HCEC 1CT (cell line): ENCODE data around the gene PRPF40B.

Experiments
- DNase-seq: peaks from one replicate; pipeline ENCODE4 v3.0.0-alpha.2; 2017

The PRPF40B gene

GRCh38 chr12:49636979-49637755, 13.8 kb downstream of the PRPF40B start:
- peak; percentile 72 for DNase-seq

- DNase-seq, result no peak
Measured at GRCh38 chr12:49641748-49642369, 18.5 kb downstream of the PRPF40B start.

- DNase-seq, result no peak
Measured at GRCh38 chr12:49642370-49642802, 19.0 kb downstream of the PRPF40B start.

- DNase-seq, result no peak
Measured at GRCh38 chr12:49643135-49643534, 19.8 kb downstream of the PRPF40B start.

- no peak for DNase-seq
Measured at GRCh38 chr12:49643961-49644619, 20.7 kb downstream of the PRPF40B start.

GRCh38 chr12:49644620-49644994, 21.2 kb downstream of the PRPF40B start:
- peak; percentile 51 for DNase-seq

- no peak for DNase-seq
Measured at GRCh38 chr12:49645146-49646039, 22.0 kb downstream of the PRPF40B start.

- no peak for DNase-seq
Measured at GRCh38 chr12:49646331-49646830, 23.0 kb downstream of the PRPF40B start.

- DNase-seq, result no peak
Measured at GRCh38 chr12:49646871-49647654, 23.7 kb downstream of the PRPF40B start.

- DNase-seq, result no peak
Measured at GRCh38 chr12:49647827-49648711, 24.7 kb downstream of the PRPF40B start.

GRCh38 chr12:49648712-49649003, 25.3 kb downstream of the PRPF40B start:
- no peak for DNase-seq

GRCh38 chr12:49649445-49649844, 26.1 kb downstream of the PRPF40B start:
- DNase-seq, result no peak

GRCh38 chr12:49649892-49650291, 26.5 kb downstream of the PRPF40B start:
- no peak for DNase-seq

- no peak for DNase-seq
Measured at GRCh38 chr12:49651855-49652254, 28.5 kb downstream of the PRPF40B start.

GRCh38 chr12:49652921-49653520, 29.7 kb downstream of the PRPF40B start:
- DNase-seq, result no peak

- DNase-seq, result no peak
Measured at GRCh38 chr12:49654715-49655114, 31.4 kb downstream of the PRPF40B start.

- no peak for DNase-seq
Measured at GRCh38 chr12:49655595-49656236, 32.4 kb downstream of the PRPF40B start.

- no peak for DNase-seq
Measured at GRCh38 chr12:49658276-49658675, 34.9 kb downstream of the PRPF40B start.

- no peak for DNase-seq
Measured at GRCh38 chr12:49659753-49660152, 36.4 kb downstream of the PRPF40B start.

GRCh38 chr12:49661191-49661590, 37.8 kb downstream of the PRPF40B start:
- no peak for DNase-seq
